GM12891 (cell line): ENCODE results near the gene ANKRD55.
A peak's percentile ranks its signal among the peaks of the same experiment; 100 is the strongest.
"Not testable (repeated sequence)": the region's sequence is repeated elsewhere in the genome, so short reads cannot be mapped to it uniquely, and the experiment has no call there.

Source experiments
- DNase-seq: peaks from one replicate; pipeline ENCODE4 v3.0.0; 2011; ENCODE audit warnings: low spot score; ENCODE audit not compliant: insufficient read length
- FAIRE-seq: peaks from 2 replicates; lab custom pipeline; 2011; peaks lifted over from hg19 to GRCh38; lab: Jason Lieb, UNC
- PAX5 ChIP-seq: IDR thresholded peaks from 2 replicates; pipeline ENCODE4 v1.6.1; 2011; ENCODE audit warnings: low read length, moderate library complexity, mild to moderate bottlenecking; ENCODE audit not compliant: insufficient read depth, severe bottlenecking
- POLR2A ChIP-seq: IDR thresholded peaks from 2 replicates; pipeline ENCODE4 v1.6.1; 2011; ENCODE audit warnings: low read depth, low read length, control low read depth
- POLR2AphosphoS5 ChIP-seq: IDR thresholded peaks from 2 replicates; pipeline ENCODE4 v1.6.1; 2011; ENCODE audit warnings: low read depth, low read length, control low read depth
- POU2F2 ChIP-seq: IDR thresholded peaks from 2 replicates; pipeline ENCODE4 v1.6.1; 2011; ENCODE audit warnings: low read depth, mild to moderate bottlenecking, control low read depth, low read length, moderate library complexity
- SPI1 ChIP-seq: IDR thresholded peaks from 2 replicates; pipeline ENCODE4 v1.6.1; 2011; ENCODE audit warnings: low read depth, low read length, control low read depth
- TAF1 ChIP-seq: IDR thresholded peaks from 2 replicates; pipeline ENCODE4 v1.6.1; 2011; ENCODE audit warnings: low read depth, low read length, control low read depth

The ANKRD55 gene

DNA sequence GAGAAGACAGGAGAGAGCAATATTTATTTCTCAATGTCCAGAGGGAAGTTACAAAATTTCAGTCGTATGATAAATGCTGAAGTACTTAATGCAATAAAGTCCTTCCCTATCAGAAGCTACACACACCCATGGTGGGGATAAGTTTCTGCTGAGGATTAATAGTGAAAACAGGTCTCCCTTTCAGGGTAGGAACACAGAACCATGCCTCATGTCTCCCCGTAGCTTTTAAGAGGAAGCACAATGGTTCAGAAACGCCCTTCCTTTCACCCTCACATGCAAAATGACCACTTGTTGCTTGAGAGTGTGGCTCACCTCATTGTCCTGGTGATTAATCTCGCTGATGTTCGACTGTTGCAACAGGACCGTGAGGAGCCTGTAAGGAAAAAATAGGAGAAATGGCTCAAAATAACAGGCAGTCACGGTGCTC, 73.6 kb downstream of the ANKRD55 start:
- TF ChIP-seq TAF1 (no peak), POLR2A (no peak), POLR2AphosphoS5 (no peak), SPI1 (no peak), POU2F2 (no peak), PAX5 (no peak)
- DNase-seq (no peak), FAIRE-seq (no peak)

DNA sequence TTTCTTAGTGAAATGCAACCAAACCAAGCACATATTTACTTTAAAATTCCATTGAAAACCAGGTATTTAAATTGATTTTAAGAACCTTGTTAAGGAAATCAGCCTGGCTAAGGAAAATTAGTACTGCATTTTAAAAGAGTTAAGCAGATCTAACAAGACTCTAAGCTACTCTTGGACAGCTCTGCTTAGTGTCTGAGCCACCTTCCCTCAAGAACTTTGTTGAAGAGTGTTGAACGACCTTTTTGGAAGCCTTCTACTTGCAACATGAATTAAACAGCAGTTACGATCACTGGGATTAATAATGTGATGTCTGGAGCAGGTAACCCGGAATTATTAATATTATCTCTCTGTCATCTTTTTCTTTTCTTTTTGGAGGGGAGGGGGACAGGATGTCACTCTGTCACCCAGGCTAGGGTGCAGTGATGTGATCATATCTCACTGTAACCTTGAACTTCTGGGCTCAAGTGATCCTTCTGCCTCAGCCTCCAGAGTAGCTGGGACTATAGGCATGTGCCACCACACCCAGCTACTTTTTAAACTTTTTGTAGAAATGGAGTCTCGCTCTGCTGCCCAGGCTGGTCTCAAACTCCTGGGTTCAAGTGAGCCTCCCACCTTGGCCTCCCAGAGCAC, 74.7 kb downstream of the ANKRD55 start:
- FAIRE-seq (no peak), DNase-seq (no peak)
- TF ChIP-seq TAF1 (no peak), POLR2AphosphoS5 (no peak), SPI1 (no peak), POLR2A (no peak), POU2F2 (no peak), PAX5 (no peak)

GRCh38 chr5:56157191-56157621, 75.9 kb downstream of the ANKRD55 start:
- FAIRE-seq, DNase-seq: not testable (repeated sequence)

DNA sequence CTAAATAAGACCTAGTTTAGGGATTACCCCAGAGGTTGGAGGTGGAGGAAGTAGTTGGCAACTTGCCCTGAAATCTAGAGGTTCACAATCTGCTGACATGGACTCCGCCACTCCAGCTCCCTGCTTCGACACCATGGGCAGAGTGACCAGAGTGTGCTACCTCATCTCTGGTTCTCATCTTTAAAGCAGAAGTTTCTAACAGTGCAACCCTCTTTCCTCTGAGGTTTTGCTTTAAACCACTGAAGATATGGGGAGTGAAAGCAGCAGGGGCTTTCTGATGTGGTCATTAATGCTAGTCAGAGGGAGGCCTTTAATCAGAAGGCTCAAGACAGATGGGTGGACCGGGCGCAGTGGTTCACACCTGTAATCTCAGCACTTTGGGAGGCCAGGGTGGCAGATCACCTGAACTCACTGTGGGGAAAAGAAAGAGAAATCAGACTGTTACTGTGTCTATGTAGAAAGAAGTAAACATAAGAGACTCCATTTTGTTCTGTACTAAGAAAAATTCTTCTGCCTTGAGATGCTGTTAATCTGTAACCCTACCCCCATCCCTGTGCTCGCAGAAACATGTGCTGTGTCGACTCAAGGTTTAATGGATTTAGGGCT, 76.4 kb downstream of the ANKRD55 start:
- not testable (repeated sequence) for DNase-seq

DNA sequence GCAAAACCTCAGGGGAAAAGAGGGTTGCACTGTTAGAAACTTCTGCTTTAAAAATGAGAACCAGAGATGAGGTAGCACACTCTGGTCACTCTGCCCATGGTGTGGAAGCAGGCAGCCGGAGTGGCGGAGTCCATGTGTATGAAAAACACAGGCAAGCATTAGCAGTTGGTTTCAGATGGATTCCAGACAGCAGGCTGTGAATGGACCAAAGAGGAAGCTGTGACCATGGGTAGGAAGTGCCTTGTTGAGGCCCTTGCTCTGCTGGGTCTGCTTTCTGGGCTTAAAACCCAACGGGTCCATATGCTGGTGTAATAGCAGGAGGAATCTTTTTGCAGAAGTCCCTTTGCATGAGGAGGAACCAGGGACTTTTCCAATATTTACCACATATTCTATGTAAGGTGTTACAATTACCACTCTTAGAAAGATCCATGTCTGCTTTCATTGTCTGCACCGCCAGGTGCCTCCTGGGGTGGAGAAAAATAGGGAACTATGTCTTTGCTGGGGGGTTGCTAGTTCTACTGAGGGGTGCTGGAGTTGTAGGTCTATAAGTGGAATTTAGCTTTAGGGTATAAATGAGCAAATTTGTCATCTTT, 77.0 kb downstream of the ANKRD55 start:
- TF ChIP-seq POLR2A (no peak), PAX5 (no peak), SPI1 (no peak), POU2F2 (no peak)

More for the DNA sequence above, 76.4 kb downstream of the ANKRD55 start:
- FAIRE-seq = not testable (repeated sequence)

DNA sequence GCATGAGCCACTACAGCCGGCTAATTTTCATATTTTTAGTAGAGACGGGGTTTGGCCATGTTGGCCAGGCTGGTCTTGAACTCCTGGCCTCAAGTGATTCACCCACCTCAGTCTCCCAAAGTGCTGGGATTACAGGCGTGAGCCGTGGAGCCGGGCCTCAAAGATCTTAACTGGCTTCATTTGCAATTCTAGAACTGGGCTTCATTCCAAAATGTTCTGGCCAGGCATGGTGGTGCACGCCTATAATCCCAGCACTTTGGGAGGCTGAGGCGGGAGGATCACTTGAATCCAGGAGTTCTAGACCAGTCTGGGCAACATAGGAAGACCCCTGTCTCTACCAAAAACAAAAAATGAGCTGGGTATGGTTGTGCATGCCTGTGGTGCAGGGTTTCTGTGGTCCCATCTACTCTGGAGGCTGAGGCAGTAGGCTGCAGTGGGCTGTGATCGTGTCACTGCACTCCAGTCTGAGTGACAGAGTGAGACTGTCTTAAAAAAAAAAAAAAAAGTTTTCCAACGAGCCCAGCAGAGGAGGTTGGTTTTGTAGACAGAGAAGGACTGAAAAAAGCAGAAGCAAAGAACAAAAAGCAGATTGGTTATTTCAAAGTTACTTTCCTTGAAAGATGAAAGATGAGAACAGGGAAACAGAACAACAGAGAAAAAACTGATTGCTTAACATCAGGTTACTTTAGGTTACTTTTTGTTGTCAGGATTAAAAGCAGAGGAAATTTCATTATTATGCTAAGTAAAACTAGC, 78.2 kb downstream of the ANKRD55 start:
- TF ChIP-seq TAF1 (no peak), POLR2A (no peak), PAX5 (no peak), POLR2AphosphoS5 (no peak), SPI1 (no peak), POU2F2 (no peak)
- FAIRE-seq (no peak), DNase-seq (no peak)

More for the DNA sequence above, 77.0 kb downstream of the ANKRD55 start:
- FAIRE-seq = no peak
- DNase-seq = no peak

- no peak for FAIRE-seq
Observed at GRCh38 chr5:56152437-56152836, 80.7 kb downstream of the ANKRD55 start.

GRCh38 chr5:56150756-56151155, 82.4 kb downstream of the ANKRD55 start:
- FAIRE-seq, DNase-seq: not testable (repeated sequence)

More at GRCh38 chr5:56152437-56152836, 80.7 kb downstream of the ANKRD55 start:
- DNase-seq = no peak
- TF ChIP-seq POLR2AphosphoS5 (no peak), POLR2A (no peak)

- FAIRE-seq = peak; percentile 84
- no peak for TF ChIP-seq POLR2AphosphoS5
- TF ChIP-seq POLR2A = no peak
- TF ChIP-seq POU2F2 = no peak
- TF ChIP-seq SPI1 = no peak
- peak; percentile 33 for DNase-seq
Observed at GRCh38 chr5:56148453-56148971, 84.6 kb downstream of the ANKRD55 start.

DNA sequence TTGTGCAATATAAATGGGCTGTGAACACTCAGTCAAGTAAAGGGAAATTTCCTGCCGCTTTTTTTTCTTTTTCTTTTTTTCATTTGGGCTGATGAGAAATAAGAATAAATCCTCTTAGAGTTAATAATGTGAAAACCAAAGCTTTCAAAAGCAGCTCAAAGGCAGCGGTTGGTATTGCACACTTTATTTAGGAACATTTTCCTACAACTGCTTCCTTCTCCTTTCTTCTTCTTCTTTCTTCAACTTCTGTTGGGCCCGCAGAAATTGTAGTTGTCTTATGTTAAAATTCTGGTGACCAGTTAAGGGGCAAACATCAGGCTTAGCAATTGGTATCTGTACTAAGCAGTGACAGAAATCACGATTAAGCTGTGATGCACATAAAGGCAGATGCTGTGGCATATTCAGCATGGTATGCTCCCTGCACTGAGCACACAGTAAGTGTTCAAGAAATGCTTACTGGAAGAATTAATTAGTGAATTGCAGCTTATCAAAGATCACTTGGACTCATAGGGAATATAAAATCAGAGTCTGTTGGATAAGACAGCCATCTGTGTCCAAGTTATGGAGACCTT, 85.4 kb downstream of the ANKRD55 start:
- TF ChIP-seq POU2F2 = no peak
- no peak for TF ChIP-seq POLR2AphosphoS5
- no peak for TF ChIP-seq POLR2A
- no peak for TF ChIP-seq PAX5
- no peak for TF ChIP-seq TAF1
- no peak for TF ChIP-seq SPI1
- FAIRE-seq (no peak), DNase-seq (no peak)
